Stomach (tissue), 4 donors: Measurements from ENCODE around the gene CNN2.

Experiments
- CTCF ChIP-seq, 7 experiments: fragments of 450-650 bp in 4 of 7; fragments of 200-600 bp in 3 of 7; sonication (generic) in 3 of 7; IDR thresholded peaks; one replicate each; pipeline ENCODE4 v1.5.1; 2016 to 2019; ENCODE audit warnings: antibody characterized with exemption in 7 of 7, control low read depth in 2 of 7, mild to moderate bottlenecking in 1 of 7
- POLR2A ChIP-seq, 4 donors: fragments of 450-650 bp; IDR thresholded peaks; one replicate each; pipeline ENCODE4 v1.6.1; 2016; ENCODE audit warnings: antibody characterized with exemption in 4 of 4, control low read depth in 2 of 4, mild to moderate bottlenecking in 1 of 4, moderate library complexity in 1 of 4

DNA sequence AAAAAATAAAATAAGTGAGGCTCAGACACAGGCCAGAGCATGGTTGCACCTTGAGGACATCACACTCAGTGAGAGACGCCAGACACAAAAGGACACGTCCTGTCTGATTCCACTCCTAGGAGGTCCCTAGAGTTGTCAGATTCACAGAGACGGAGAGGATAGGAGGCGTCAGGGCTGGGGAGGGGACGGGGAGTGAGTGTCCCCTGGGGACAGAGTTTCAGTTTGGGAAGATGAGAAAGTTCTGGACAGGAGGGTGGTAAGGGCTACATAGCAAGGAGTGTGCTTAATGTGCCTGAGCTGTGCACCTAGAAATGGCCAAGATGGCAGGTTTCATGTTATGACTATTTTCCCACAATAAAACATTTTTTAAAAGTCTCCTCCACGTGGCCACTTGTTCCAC lies 28.3 kb upstream of the CNN2 start:
- TF ChIP-seq CTCF (IDR thresholded peaks at IDR 0.05) (no peak), POLR2A (IDR thresholded peaks at IDR 0.05) (no peak)
